GM21360 (cell line): ENCODE results near the gene MYL5.
"Not testable (repeated sequence)": the region's sequence is repeated elsewhere in the genome, so short reads cannot be mapped to it uniquely, and the experiment has no call there.

Experiments used
- ATAC-seq: cut with Tn5 transposase; IDR thresholded peaks from one replicate; pipeline ENCODE4 v1.9.1; 2021; ENCODE audit warnings: mild to moderate bottlenecking, moderate library complexity; ENCODE audit not compliant: unreplicated experiment

Gene MYL5

GRCh38 chr4:635851-636627 lies 38.3 kb upstream of the MYL5 start:
- ATAC-seq: no peak

GRCh38 chr4:636628-637159 lies 37.6 kb upstream of the MYL5 start:
- ATAC-seq: no peak

- no peak for ATAC-seq
Measured at GRCh38 chr4:637536-638280, 36.6 kb upstream of the MYL5 start.

- ATAC-seq: not testable (repeated sequence)
Measured at GRCh38 chr4:642366-642765, 32.0 kb upstream of the MYL5 start.

GRCh38 chr4:646460-646859 lies 27.9 kb upstream of the MYL5 start:
- no peak for ATAC-seq

- no peak for ATAC-seq
Measured at GRCh38 chr4:647481-647880, 26.9 kb upstream of the MYL5 start.

GRCh38 chr4:648579-649292 lies 25.6 kb upstream of the MYL5 start:
- ATAC-seq: no peak

GRCh38 chr4:649293-649625 lies 25.1 kb upstream of the MYL5 start:
- no peak for ATAC-seq

GRCh38 chr4:649751-650310 lies 24.5 kb upstream of the MYL5 start:
- no peak for ATAC-seq

GRCh38 chr4:650461-650860 lies 23.9 kb upstream of the MYL5 start:
- ATAC-seq: no peak

GRCh38 chr4:650951-651883 lies 23.1 kb upstream of the MYL5 start:
- no peak for ATAC-seq

GRCh38 chr4:651884-652642 lies 22.3 kb upstream of the MYL5 start:
- no peak for ATAC-seq

GRCh38 chr4:653080-653821 lies 21.1 kb upstream of the MYL5 start:
- ATAC-seq: no peak

GRCh38 chr4:653831-654502 lies 20.4 kb upstream of the MYL5 start:
- ATAC-seq: no peak

GRCh38 chr4:654503-654845 lies 19.9 kb upstream of the MYL5 start:
- no peak for ATAC-seq

GRCh38 chr4:654871-655463 lies 19.4 kb upstream of the MYL5 start:
- ATAC-seq: no peak

GRCh38 chr4:655464-656151 lies 18.7 kb upstream of the MYL5 start:
- ATAC-seq: no peak
